Glutamatergic neuron (in vitro differentiated cells): Measurements from ENCODE around the gene MXRA8. TPM values are rescaled to one million over a fixed set of nuclear protein-coding genes. Genes with fewer than 3 reads are reported as not detected.

Source experiments
- DNase-seq: peaks from one replicate; pipeline ENCODE4 v3.0.0; 2022
- H3K27ac Mint-ChIP-seq: one replicate; pipeline ENCODE4 v1.8.0; 2020; ENCODE audit warnings: mild to moderate bottlenecking, mixed read lengths, inconsistent platforms; ENCODE audit not compliant: unreplicated experiment
- H3K27me3 Mint-ChIP-seq: one replicate; pipeline ENCODE4 v1.8.0; 2020; ENCODE audit warnings: mild to moderate bottlenecking, moderate library complexity, mixed read lengths, inconsistent platforms; ENCODE audit not compliant: unreplicated experiment
- H3K36me3 Mint-ChIP-seq: one replicate; pipeline ENCODE4 v1.8.0; 2020; ENCODE audit warnings: mild to moderate bottlenecking, mixed read lengths, inconsistent platforms; ENCODE audit not compliant: unreplicated experiment
- H3K4me1 Mint-ChIP-seq: one replicate; pipeline ENCODE4 v1.8.0; 2020; ENCODE audit warnings: mild to moderate bottlenecking, low read depth, mixed read lengths, inconsistent platforms; ENCODE audit not compliant: unreplicated experiment
- H3K4me3 Mint-ChIP-seq: one replicate; pipeline ENCODE4 v1.8.0; 2020; ENCODE audit warnings: mild to moderate bottlenecking, mixed read lengths, inconsistent platforms; ENCODE audit not compliant: unreplicated experiment
- H3K9me3 Mint-ChIP-seq: one replicate; pipeline ENCODE4 v1.8.0; 2020; ENCODE audit warnings: mild to moderate bottlenecking, moderate library complexity, mixed read lengths, inconsistent platforms; ENCODE audit not compliant: unreplicated experiment
- CTCF ChIP-seq: fragments of 200-600 bp; sonication (generic); IDR thresholded peaks from one replicate; pipeline ENCODE4 v1.5.0; 2021; ENCODE audit not compliant: partially characterized antibody, unreplicated experiment
- total RNA-seq: library from RNA; stranded (reverse); fragmentation: NEBNext Ultra II Directional; extraction: Animal tissue kit (Norgen Biotek cat#: 25700); gene quantifications from one replicate; pipeline ENCODE4 v1.2.1, GENCODE V29; 2021; ENCODE audit not compliant: unreplicated experiment

Gene MXRA8
- total RNA-seq, 1 donor from 2014 or later = 7.7 TPM

DNA sequence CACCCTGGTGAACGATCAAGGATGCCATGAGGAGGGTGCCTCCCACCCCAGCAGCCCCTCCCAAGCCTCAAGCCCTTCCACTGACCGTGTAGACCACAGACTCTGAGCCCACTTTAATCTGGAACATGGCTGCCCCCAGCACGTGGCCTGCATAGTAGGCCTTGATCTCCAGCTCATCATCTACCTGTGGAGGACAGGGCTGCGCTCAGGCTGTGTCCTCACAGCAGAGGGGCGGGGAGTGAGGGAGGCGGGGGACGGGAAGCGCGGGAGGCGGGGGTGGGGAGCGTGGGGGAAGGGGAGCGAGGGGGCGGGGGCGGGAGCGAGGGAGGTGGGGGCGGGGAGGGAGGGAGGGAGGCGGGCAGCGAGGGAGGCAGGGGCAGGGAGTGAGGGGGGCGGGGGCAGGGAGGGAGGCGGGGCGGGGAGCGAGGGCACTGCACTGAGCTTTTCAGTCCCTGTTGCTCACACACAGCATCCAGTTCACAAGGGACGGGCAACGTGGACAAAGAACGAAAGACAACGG, 42.9 kb downstream of the MXRA8 start:
- Mint-ChIP-seq H3K36me3 (no peaks in the 10 kb centered on the region), H3K4me3 (peak overlapping the region; percentile 43), H3K9me3 (peaks cover 13% of the 10 kb centered on the region), H3K27me3 (peaks cover 13% of the 10 kb centered on the region), H3K4me1 (peaks cover 10% of the 10 kb centered on the region), H3K27ac (peak overlapping the region; percentile 62)
- DNase-seq = no peak
- TF ChIP-seq CTCF = no peak

DNA sequence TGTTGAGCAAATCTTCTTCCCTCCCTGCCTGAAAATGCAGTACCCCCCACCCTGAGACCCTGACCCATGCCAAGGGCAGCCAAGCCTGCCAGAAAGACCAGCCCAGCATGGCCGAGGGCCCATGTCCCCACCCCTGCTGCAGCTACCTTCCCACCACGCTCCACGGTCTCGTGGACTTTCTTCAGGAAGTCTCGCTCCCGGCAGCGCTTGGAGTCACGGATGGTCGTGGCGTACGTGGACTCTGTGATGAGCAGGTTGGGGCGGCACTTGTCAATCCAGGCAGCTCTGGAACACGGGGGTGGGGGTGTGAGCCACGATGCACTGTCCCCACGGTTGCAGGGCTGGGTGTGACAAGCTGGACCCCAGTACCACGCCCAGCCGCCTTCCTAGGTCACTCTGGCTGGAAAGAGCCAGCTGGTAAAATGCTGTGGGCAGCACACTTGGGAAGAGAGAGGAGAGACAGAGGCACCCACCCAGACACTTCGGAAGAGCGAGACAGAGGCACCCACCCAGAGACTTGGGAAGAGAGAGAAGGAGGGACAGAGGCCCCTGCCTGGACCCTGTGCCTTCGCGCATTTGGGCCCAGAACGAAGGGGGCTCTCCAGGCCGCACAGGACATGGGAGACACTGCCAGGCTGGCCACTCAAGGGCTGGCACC, 43.5 kb downstream of the MXRA8 start:
- no peak overlapping the region for H3K4me3 Mint-ChIP-seq
- H3K36me3 Mint-ChIP-seq = no peaks in the 10 kb centered on the region
- peaks cover 13% of the 10 kb centered on the region for H3K9me3 Mint-ChIP-seq
- no peak for TF ChIP-seq CTCF
- no peak for DNase-seq
- H3K27me3 Mint-ChIP-seq = peaks cover 11% of the 10 kb centered on the region
- H3K4me1 Mint-ChIP-seq = peaks cover 10% of the 10 kb centered on the region
- peak overlapping the region; percentile 15 for H3K27ac Mint-ChIP-seq

DNA sequence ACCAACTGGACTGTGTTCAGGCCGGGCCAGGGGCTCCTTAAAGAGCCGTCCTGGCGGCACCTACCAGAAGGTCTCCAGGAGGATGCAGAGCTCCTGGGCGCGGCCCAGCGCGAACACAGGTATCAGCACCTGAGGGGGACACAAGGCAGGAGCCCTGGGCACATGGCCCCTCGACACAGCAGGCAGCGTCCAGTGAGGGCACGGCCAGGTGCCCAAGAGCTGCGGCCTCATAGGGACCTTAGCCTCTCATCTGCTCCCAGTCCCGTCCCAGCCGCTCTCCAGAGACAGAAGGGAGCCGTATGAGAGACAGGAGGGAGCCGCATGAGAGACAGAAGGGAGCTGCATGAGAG, 44.1 kb downstream of the MXRA8 start:
- Mint-ChIP-seq H3K4me3 (no peak overlapping the region), H3K36me3 (no peaks in the 10 kb centered on the region), H3K27me3 (peaks cover 11% of the 10 kb centered on the region), H3K27ac (no peak overlapping the region), H3K4me1 (peaks cover 9% of the 10 kb centered on the region), H3K9me3 (peaks cover 9% of the 10 kb centered on the region)
- no peak for TF ChIP-seq CTCF
- no peak for DNase-seq

GRCh38 chr1:1313500-1314236, 44.7 kb downstream of the MXRA8 start:
- H3K27me3 Mint-ChIP-seq = peaks cover 11% of the 10 kb centered on the region
- H3K4me3 Mint-ChIP-seq = peak overlapping the region; percentile 59
- H3K27ac Mint-ChIP-seq = peak overlapping the region; percentile 43
- H3K36me3 Mint-ChIP-seq = no peaks in the 10 kb centered on the region
- no peak for DNase-seq
- peaks cover 9% of the 10 kb centered on the region for H3K9me3 Mint-ChIP-seq
- TF ChIP-seq CTCF = no peak
- peaks cover 9% of the 10 kb centered on the region for H3K4me1 Mint-ChIP-seq
